Stimulated activated CD4-positive, alpha-beta T cell treated with anti-CD3 and anti-CD28 coated beads, TNF-alpha, amount 100 ng/mL, for 48 hours (primary cell): ENCODE measurements around the gene MMP10.
"Not testable (repeated sequence)": the region's sequence is repeated elsewhere in the genome, so short reads cannot be mapped to it uniquely, and the experiment has no call there.

Experiments
- DNase-seq, 3 donors: peaks; one replicate each; pipeline ENCODE4 v3.0.0-alpha.2; 2020; ENCODE audit warnings: low read depth in 3 of 3

Gene MMP10

GRCh38 chr11:102783720-102784119 is 3.3 kb upstream of the MMP10 start:
- no peak for DNase-seq

- DNase-seq = no peak
These were observed 2.6 kb upstream of the MMP10 start for GRCh38 chr11:102783016-102783415.

- DNase-seq = no peak
These were observed 1.2 kb upstream of the MMP10 start for GRCh38 chr11:102781676-102782075.

GRCh38 chr11:102776454-102776853 is 4.0 kb downstream of the MMP10 start:
- no peak for DNase-seq

GRCh38 chr11:102773386-102773785 is 7.0 kb downstream of the MMP10 start:
- no peak for DNase-seq

GRCh38 chr11:102771351-102771750 is 9.1 kb downstream of the MMP10 start:
- DNase-seq = no peak

- no peak for DNase-seq
These were observed 10.2 kb downstream of the MMP10 start for GRCh38 chr11:102770191-102770590.

- DNase-seq = no peak
These were observed 12.6 kb downstream of the MMP10 start for GRCh38 chr11:102767800-102768199.

- no peak for DNase-seq
These were observed 17.0 kb downstream of the MMP10 start for GRCh38 chr11:102763440-102763839.

- no peak for DNase-seq
These were observed 18.1 kb downstream of the MMP10 start for GRCh38 chr11:102762361-102762767.

GRCh38 chr11:102761646-102762238 is 18.7 kb downstream of the MMP10 start:
- DNase-seq = no peak

- DNase-seq = no peak
These were observed 19.9 kb downstream of the MMP10 start for GRCh38 chr11:102760344-102761035.

GRCh38 chr11:102757823-102758549 is 22.4 kb downstream of the MMP10 start:
- no peak for DNase-seq

GRCh38 chr11:102753267-102753666 is 27.2 kb downstream of the MMP10 start:
- DNase-seq = no peak

GRCh38 chr11:102751673-102752072 is 28.8 kb downstream of the MMP10 start:
- DNase-seq = no peak

- DNase-seq = no peak
These were observed 31.2 kb downstream of the MMP10 start for GRCh38 chr11:102749101-102749722.

- not testable (repeated sequence) for DNase-seq
These were observed 33.5 kb downstream of the MMP10 start for GRCh38 chr11:102746746-102747578.

- no peak for DNase-seq
These were observed 45.8 kb downstream of the MMP10 start for GRCh38 chr11:102734650-102735049.

- peak; percentile 12 to 48 (median 37) for DNase-seq
These were observed 47.1 kb downstream of the MMP10 start for GRCh38 chr11:102733232-102733875.

GRCh38 chr11:102730944-102731343 is 49.5 kb downstream of the MMP10 start:
- DNase-seq = not testable (repeated sequence)
